NT2/D1 (cell line): ENCODE results near the gene KCNN1.

Experiments used
- DNase-seq: peaks from one replicate; pipeline ENCODE4 v3.0.0-alpha.2; 2011; ENCODE audit warnings: low read depth, low spot score
- H3K27me3 ChIP-seq: 2 replicates; pipeline ENCODE4 v1.6.0; 2011; ENCODE audit warnings: mild to moderate bottlenecking; ENCODE audit not compliant: insufficient read length, insufficient read depth
- H3K36me3 ChIP-seq: 2 replicates; pipeline ENCODE4 v1.6.1; 2011; ENCODE audit warnings: mild to moderate bottlenecking, low read length, mixed read lengths; ENCODE audit not compliant: insufficient read depth, insufficient read length
- H3K4me1 ChIP-seq: 2 replicates; pipeline ENCODE4 v1.5.1; 2011; ENCODE audit not compliant: insufficient read depth, insufficient read length
- H3K4me3 ChIP-seq: 2 replicates; pipeline ENCODE4 v1.5.1; 2011; ENCODE audit warnings: low read depth; ENCODE audit not compliant: insufficient read length
- H3K9ac ChIP-seq: 2 replicates; pipeline ENCODE4 v1.6.0; 2011; ENCODE audit warnings: low read depth; ENCODE audit not compliant: insufficient read length
- H3K9me3 ChIP-seq: 2 replicates; pipeline ENCODE4 v1.5.1; 2011; ENCODE audit warnings: mild to moderate bottlenecking, low read length; ENCODE audit not compliant: insufficient read depth
- SUZ12 ChIP-seq: IDR thresholded peaks from 2 replicates; pipeline ENCODE4 v1.6.1; 2011; ENCODE audit not compliant: insufficient read length, insufficient read depth; ENCODE audit errors: extremely low read depth
- YY1 ChIP-seq: IDR thresholded peaks from 2 replicates; pipeline ENCODE4 v1.6.1; 2011; ENCODE audit not compliant: insufficient read length, insufficient read depth
- ZNF274 ChIP-seq: IDR thresholded peaks from 2 replicates; pipeline ENCODE4 v1.6.1; 2011; ENCODE audit warnings: mild to moderate bottlenecking, low read depth, low read length

The KCNN1 gene

GRCh38 chr19:17932485-17933338, 34.2 kb upstream of the KCNN1 start, which contains the start of gene CCDC124:
Gene CCDC124 (plus strand): TSS chr19:17933015. CDS start chr19:17936421, 3,406 bp downstream.
- peak; percentile 92 for DNase-seq
- H3K4me1 ChIP-seq = peaks cover 2% of the 10 kb centered on the region
- TF ChIP-seq ZNF274 = no peak
- peak; percentile 100 for TF ChIP-seq YY1
- TF ChIP-seq SUZ12 = no peak
- no peaks in the 10 kb centered on the region for H3K9me3 ChIP-seq
- peak within 1 kb of the TSS; percentile 96 for H3K4me3 ChIP-seq
- peak within 1 kb of the TSS; percentile 98 for H3K9ac ChIP-seq
- no peaks in the 10 kb centered on the region for H3K27me3 ChIP-seq
- peaks cover 21% of the 10 kb centered on the region for H3K36me3 ChIP-seq

GRCh38 chr19:17933414-17934129, 33.3 kb upstream of the KCNN1 start:
- Histone ChIP-seq H3K36me3 (peaks cover 28% of the 10 kb centered on the region), H3K9me3 (no peaks in the 10 kb centered on the region), H3K27me3 (no peaks in the 10 kb centered on the region), H3K4me3 (peak overlapping the region; percentile 96), H3K9ac (peak overlapping the region; percentile 98), H3K4me1 (peaks cover 2% of the 10 kb centered on the region)
- no peak for TF ChIP-seq YY1
- DNase-seq = no peak

- TF ChIP-seq ZNF274 (no peak), SUZ12 (no peak), YY1 (no peak)
- Histone ChIP-seq H3K9me3 (no peaks in the 10 kb centered on the region), H3K4me3 (no peak overlapping the region), H3K36me3 (peaks cover 41% of the 10 kb centered on the region), H3K4me1 (no peaks in the 10 kb centered on the region), H3K9ac (no peak overlapping the region), H3K27me3 (no peaks in the 10 kb centered on the region)
- DNase-seq = no peak
Observed at GRCh38 chr19:17936379-17936778, 30.5 kb upstream of the KCNN1 start.

- TF ChIP-seq YY1 (no peak), ZNF274 (no peak), SUZ12 (no peak)
- DNase-seq = no peak
- Histone ChIP-seq H3K9ac (no peak overlapping the region), H3K4me3 (no peak overlapping the region), H3K27me3 (no peaks in the 10 kb centered on the region), H3K36me3 (peaks cover 52% of the 10 kb centered on the region), H3K9me3 (no peaks in the 10 kb centered on the region), H3K4me1 (no peaks in the 10 kb centered on the region)
Observed at GRCh38 chr19:17937371-17937900, 29.5 kb upstream of the KCNN1 start.

GRCh38 chr19:17938092-17938845, 28.6 kb upstream of the KCNN1 start:
- Histone ChIP-seq H3K9me3 (no peaks in the 10 kb centered on the region), H3K36me3 (peaks cover 59% of the 10 kb centered on the region), H3K4me1 (peaks cover 2% of the 10 kb centered on the region), H3K27me3 (no peaks in the 10 kb centered on the region), H3K4me3 (no peak overlapping the region), H3K9ac (no peak overlapping the region)
- no peak for DNase-seq
- TF ChIP-seq YY1 (no peak), ZNF274 (no peak), SUZ12 (no peak)

- peak overlapping the region; percentile 11 for H3K9ac ChIP-seq
- H3K4me3 ChIP-seq = no peak overlapping the region
- no peaks in the 10 kb centered on the region for H3K9me3 ChIP-seq
- no peaks in the 10 kb centered on the region for H3K27me3 ChIP-seq
- TF ChIP-seq ZNF274 = no peak
- no peak for TF ChIP-seq YY1
- TF ChIP-seq SUZ12 = no peak
- no peak for DNase-seq
- peaks cover 4% of the 10 kb centered on the region for H3K4me1 ChIP-seq
- peaks cover 71% of the 10 kb centered on the region for H3K36me3 ChIP-seq
Observed at GRCh38 chr19:17942181-17942580, 24.7 kb upstream of the KCNN1 start.
